Stimulated activated CD8-positive, alpha-beta memory T cell treated with anti-CD3 and anti-CD28 coated beads, Interleukin-15, amount 100 ng/mL, for 4 hours (primary cell): ENCODE results near the gene PXMP2.
"Not testable (repeated sequence)": the region's sequence is repeated elsewhere in the genome, so short reads cannot be mapped to it uniquely, and the experiment has no call there.

ENCODE experiments used
- DNase-seq, 2 donors: peaks; one replicate each; pipeline ENCODE4 v3.0.0-alpha.2; 2020; ENCODE audit warnings: low read depth in 2 of 2

The PXMP2 gene

DNA sequence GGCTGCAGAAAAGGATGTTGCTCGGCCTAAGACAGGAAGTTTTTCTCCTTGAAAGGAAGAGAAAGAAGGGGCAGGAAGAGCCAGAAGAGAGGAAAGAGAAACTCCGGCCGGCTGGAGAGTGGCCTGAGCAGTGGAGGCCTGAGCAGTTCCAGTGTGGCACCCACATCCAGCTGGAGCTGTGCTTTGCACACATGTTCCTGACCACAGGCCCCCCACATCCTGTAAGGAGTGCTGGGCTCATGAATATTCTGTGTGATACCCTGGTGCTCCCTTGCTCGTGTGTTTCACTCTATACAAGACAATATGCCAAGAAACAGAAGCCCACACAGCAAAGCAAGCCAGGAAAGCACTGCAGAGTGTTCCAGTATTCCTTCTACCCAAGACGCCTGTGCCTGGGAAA is 27.3 kb upstream of the PXMP2 start:
- DNase-seq: no peak

DNA sequence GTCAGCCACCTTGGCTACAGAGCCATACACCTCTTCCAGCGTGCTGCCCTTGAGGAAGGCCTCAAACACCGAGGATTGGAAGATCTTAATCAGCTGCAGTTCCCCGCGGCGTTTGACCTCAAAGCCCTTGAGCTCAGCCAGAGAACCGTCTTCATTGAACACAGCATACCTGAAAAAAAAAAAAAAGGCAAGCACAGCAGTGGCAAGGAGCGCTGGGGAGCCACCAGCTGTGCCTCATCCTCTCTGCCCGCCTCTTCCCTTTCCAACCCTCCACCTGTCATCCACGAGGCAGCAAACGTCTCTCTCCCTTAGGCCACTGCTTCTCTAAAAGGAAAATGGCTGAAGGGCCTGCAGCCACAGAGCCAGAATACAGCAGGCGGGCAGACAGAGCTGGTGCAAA is 26.4 kb upstream of the PXMP2 start:
- DNase-seq: no peak

DNA sequence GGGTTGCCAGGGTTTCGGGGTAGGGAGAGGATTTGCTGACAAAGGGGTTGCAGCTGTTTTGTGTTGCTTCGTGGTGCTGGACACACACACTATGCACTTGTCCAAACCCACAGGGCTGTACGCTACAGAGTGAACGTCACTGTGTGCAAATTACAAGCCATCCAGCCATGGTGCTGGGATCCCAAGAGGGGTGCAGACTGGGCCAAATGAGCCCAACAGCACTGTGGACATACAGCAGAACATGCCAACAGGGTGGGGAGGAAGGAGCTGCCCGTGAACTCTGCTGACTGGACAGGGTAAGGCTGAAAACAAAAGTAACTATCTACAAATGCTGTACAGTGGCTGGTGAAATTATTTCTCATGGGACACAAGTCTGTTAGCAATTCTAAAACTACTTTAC is 25.4 kb upstream of the PXMP2 start:
- no peak for DNase-seq

DNA sequence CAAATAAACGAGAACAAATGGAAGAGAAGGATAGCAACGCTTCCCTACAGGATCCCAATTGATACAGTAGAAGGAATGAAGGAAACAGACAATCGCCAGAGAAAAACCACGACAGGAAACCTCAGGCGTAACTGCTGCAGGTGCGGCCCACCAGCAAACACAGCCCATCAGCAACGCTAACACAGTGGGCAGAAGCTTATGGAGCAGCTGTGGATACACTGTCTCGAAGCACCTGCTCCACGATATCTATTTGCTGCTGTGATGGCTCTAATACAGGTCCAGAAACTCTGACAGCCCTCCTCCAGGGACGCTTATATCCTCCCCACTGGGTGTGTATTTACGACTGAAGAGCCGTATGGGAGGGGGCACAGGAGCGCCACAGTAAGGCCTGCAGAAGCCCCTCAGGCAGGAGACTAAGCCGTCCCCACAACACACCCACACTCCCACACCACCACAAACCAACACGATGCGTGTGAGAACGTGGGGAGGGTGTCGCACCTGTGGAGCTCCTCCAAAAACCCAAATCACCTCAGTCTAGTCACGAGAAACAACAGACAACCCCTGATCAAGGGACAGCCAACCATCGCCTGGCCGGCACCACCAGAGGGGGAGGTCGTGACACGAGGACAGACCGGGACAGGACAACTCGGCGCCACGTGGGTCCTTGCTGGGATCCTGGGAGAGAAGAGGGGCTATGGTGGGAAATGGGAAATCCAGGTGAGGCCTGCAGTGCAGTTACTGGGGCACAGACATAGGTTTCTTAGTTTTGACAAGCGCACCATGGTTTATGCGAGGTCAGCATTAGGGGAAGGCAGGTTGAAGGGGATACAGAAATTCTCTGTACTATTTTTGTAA is 24.3 kb upstream of the PXMP2 start:
- no peak for DNase-seq

DNA sequence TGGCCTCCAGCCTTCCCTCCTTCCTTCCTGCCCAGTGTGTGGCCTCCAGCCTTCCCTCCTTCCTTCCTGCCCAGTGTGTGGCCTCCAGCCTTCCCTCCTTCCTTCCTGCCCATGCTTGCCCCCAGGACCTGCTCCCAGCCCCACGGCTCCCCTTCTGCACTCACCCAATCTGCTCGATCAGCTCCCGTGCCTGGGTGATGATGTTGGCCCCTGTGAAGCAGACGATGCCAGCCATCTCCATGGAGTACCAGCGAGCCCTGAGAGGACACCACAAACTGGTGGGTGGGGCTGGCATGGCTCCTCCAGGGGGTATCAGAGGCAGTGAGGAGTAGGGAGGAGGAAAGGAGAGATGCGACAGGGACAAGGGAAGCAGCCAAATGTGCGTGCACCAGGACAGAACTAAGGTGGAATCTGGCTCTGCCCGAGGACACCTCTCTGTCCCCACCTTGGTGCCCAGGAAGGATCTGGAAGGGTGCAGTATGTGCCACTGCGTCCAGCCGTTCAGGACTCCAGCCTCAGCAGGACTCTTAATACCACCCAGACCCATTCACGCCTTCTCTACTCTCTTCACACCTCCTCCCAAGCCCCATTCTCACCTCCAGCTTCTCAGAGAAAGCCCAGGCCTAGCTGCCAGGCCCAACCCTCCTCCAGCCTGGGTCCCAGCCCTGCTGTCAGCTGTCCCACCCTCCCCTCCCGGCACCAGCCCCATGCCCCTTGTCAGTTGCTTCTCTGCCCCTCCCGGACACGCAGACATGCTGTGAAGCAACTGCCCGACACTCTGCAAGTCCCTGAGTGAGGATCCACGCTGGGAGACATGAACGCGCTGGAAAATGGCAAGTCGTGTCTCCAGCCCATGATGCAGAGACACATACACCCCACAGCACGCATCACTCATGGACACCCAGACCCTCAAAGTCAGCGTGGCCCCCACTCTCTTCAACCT is 22.9 kb upstream of the PXMP2 start:
- no peak for DNase-seq

DNA sequence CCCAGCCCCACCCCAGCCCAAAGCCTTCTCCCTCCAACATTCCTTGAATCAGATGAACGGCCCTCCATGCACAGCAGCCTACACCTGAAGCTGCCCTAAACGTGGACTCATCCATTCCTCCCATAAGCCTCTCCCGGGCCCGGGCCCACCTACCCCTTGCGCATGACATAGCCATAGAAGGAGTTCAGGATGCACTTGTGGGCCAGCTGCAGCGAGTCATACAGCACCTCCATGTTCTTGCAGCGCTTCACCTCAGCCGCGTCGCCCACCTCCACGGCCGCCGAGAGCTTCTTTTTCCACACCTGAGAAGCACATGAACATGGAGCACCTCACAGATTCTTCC is 22.3 kb upstream of the PXMP2 start:
- no peak for DNase-seq

DNA sequence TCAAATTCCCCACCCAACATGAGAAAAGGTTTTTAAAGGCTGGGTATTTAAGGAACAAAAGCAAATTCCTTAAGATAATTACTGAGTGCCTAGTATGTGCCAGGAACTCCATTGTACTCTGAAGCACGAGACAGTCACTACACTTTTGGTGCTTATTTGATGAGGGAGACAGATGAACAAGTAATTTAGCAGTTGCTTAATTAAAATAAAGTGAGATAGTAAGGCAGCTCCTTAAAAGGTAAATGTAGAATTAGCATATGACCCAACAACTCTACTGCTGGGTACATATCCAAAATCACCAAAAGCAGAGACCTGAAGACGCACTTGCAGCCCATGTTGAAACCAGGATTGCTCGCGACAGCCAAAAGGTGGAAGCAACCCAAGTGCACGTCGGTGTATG is 21.6 kb upstream of the PXMP2 start:
- no peak for DNase-seq

DNA sequence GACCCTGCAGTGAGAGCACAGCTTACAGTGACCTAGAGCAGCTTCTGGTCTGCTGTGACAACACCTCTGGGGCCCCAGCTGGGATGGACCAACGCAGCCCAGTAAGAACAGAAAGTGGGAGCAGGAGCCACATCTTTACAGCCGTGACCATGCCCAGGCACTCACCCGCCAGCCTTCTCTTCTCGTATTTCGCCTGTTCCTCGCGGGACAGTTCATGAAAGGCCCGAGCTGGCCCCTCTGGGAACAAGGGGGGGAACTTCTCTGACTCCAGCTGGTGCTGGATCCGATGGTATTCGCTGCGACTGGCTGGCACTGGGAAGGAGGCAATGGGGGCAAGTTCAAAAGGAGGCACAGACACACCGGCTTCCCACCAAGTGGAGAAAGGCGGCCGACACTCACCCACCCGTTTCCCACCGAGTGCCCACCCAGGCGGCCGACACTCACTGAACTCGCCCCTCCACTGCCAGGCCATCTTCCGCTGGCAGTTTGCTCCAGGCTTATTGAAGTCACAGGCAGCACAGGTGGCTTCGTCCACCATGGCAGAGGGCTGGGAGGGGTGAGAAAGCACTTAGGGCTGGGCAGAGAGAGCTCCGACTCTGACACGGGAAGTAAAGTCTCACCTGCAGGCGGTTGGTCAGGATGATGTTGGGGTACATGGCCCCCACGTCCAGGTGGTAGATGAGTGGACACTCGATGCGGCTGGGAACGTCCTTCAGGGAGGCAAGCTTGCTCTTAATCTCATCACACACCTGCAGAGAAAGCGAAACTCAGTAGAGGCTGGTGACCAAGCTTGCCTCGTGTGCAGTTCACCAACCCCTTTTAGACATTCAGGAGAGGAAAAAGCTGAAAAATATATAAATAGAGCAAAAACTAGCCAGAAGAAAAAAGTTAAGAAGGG is 18.9 kb upstream of the PXMP2 start:
- no peak for DNase-seq

DNA sequence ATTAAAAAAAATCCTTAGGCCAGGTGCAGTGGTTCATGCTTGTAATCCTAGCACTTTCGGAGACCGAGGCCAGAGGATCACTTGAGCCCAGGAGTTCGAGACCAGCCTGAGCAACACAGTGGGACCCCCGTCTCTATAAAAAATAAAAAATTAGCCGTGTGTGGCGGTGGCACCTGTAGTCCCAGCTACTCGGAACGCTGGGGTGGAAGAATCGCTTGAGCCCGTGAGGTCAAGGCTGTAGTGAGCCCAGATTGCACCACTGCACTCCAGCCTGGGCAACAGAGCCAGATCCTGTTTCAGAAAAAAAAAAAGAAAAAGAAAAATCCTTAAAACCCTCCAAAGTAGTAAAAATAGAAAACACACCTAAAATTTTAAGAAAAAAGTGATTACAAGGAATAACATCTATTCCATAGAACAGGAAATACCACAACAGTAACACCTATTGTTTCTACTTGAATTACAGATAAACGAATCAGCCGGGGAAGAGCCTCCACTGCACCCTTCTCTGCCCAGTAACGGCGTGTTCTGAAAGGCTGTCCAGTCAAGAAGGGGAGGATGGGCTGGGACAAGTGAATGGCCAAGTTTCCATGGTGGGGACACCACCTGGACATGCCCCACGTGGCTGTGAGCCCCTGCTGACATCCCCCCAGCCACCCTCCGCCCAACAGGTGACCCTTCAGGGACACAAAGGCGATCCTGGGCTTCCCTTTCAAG is 18.1 kb upstream of the PXMP2 start:
- DNase-seq: no peak

DNA sequence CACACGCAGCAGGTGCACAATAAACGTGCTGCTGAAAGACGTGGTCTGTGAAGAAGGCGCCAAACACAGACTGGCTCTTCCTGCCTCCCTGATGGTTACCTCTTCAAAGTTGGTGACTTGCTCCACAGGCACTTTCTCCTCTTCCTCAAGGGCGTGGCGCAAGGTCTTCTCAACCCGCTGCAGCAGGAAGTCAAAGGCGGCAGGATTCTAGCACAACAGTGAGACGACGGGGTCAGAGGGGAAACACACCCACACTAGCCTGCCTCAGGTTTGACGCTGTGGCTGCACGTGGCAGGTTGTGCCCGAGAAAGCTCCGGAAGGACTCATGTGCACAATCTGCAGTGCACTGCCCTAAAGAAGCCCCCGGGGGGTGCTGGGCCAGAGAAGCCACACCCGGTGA is 15.3 kb upstream of the PXMP2 start:
- no peak for DNase-seq

DNA sequence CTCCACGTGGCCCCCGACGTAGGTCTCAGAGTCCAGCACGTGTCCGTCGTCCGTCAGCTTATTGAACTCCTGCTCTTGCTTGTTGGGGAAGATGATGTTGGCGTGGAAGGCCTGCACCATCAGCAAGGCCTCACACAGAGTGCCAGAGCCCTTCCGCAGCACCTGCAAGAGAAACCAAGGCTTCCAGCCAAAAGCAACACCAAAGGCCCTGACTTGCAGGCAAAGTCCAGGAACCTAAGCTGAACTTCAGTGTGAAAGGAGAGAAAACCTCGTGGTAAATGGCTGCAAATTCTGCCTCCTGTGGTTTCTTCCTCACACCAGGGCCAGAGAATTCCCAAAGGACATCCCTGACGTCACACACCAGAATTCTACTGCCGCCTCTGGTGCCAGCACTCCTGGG is 14.7 kb upstream of the PXMP2 start:
- DNase-seq: no peak

DNA sequence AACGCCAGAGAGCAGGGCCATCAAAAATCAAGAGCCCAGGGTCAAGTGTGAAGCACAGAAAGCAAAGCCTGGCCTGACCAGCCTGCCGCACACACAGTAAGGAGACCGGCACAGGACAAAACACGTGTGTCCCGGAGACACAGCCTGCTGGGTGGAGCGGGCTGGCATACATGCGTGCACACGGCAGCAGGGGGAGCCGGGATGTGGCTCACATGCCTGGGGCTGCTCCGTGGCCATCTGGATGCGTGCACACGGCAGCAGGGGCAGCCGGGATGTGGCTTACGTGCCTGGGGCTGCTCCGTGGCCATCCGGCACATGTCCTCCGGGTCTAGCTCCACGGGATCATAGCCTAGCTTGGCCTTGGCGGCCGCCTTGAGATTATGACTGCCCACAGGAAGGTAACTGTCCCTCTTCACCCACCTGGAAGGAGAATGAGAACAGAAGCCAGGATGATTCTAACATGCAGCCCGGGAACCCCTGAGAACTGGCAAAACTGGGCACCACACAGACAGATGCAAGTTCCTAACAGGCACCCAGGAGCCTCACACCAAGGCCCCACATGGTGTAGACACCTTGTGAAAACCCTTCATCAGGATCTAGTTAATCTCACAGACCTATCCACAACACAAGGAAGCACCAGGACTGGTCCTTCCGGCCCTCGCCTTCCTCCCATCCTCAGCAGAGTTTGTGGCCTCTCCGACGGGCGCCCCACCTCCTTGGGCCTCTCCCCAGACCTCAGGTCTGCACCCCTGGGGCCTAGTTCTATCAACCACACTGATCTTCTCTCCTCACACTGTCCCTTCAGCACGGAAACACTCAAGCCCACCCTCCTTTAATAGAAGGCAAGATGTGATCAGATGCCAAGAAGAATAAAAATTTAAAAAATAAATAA is 13.9 kb upstream of the PXMP2 start:
- no peak for DNase-seq

DNA sequence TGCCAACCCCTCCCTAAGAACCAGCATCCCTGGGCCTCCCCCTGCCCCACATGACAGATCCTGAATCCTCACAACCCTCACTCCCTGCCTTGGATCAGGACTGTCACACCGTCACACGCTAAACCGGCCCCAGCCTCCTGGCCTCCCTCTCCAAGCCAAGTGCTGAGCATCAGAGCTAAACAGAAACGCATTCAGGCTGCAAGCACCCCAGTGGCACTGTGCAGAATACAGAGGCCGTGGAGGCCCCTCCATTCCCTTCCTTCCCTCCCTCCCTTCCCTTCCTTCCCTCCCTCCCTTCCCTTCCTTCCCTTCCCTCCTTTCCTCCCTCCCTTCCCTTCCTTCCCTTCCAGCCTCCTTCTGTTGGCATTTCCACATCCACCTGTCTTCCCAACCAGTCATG is 12.8 kb upstream of the PXMP2 start:
- no peak for DNase-seq

DNA sequence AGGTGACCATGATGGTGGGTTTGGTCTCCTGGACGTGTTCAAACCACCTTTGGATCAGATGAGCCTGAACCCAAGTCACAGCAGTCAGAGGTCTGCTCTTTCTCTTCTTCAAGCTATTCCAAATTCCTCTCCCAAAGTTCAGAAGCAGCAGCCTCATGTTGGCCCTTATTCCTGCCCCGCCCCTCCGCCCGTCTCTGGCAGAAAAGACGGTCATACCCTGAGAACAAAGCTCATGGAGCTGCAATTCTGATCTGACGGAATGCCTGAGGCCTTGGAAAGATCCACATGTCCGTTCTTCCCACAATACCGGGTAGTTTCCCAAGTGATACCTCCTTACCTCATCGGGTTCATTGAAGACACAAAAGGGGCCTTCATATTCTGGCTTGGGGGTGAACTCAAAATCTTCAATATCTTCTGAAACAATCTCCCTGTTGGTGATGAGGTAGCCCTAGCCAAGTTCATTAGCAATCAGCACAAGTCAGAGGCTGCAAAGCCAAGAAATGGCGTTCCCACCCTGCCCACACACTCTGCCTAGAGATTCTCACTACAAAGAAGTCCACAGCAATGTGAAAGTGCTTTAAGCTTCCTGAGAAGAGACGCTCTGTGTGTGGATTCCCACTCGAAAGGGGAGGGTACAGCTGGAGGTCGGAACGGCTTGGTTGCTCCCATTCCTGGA is 11.5 kb upstream of the PXMP2 start:
- DNase-seq: no peak

DNA sequence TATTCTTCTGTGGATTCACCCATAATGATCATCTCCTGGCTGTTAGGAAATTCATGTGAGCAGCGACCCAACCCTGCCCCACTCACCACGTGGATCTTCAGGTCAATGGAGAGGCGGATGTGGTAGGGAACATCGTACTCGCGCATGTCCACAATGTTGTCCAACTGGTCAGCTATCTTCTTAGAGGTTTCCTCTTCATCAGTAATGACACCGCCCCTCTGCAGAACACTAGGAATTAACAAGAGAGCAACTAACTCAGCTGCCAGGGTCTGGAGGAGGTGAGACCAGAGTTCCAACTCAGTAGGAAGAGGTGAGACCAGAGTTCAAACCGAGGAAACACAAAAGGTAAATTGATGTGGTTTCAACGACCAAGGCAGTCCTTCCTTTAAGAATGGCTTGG is 9.9 kb upstream of the PXMP2 start:
- DNase-seq: no peak

DNA sequence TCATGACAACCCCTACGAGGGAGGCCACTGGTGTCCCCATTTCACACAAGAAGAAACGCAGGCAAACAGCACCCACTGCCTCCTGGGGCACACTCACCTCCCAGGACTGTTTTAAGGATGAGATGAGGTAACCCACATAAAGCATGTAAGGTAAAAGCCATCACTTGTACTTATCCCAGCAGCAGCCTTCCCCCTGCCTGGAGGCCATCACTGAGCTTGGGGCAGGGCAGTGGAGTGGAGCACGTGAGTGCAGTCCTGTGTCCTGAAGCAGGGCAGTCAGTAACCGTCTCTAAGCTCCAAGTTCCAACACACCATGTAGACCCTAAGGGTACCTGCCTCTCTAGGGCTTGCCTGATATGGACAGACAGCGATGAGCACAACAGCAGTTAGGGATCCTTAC is 2.0 kb upstream of the PXMP2 start:
- no peak for DNase-seq

DNA sequence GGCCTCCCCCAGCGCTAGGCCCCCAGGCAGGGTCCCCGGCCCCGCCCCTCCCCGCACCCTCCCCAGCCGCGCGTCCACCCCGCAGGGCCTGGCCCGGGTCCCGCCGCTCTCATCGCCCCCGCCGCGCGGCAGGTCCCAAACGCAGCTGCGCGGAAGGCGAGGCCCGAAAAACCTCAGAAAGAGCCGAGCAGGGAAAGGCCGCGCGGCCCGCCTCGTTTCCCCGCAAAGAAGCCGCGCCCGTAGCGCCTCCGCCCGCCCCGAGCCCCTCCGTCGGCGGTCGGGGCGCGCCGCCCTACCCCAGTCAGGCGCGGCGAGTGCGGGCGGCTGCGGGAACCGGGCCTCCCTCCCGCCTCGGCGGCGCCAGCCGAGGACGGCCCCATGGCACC is 569 bp upstream of the PXMP2 start:
- DNase-seq: no peak

DNA sequence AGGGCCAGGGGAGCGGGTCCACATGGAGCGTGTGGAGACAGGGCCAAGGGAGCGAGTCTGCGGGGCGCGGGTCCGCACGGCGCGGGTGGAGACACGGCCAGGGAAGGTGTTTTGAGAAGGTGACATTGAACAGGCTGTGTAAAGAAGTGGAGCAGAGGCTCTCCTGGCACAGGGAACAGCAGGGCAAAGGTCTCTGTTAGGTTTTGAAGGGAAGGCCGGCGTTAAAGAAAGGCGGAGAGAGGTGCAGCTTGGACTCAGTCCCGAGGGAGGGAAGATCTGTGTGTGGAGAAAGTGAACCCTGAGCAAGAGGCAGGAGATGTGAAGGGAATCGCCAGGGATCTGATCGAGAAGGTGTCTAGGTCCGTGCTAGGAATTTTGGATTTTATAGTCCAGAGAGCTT is 1.8 kb downstream of the PXMP2 start:
- no peak for DNase-seq

DNA sequence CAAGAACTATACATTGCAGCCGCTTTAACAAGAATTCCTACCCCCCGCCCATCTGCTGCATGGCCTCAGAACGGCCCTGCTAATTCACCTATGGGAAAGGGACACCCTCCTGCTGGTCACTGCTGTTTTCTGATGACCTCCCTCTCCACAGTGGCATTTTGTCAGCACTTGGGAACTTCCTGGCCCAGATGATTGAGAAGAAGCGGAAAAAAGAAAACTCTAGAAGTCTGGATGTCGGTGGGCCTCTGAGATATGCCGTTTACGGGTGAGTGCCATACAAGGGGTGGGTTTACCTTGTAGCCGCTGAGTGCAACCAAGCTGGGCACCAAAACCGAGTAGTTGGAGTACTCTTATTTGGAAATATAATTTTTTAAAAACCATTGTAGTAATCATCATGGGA is 2.7 kb downstream of the PXMP2 start:
- DNase-seq: no peak

DNA sequence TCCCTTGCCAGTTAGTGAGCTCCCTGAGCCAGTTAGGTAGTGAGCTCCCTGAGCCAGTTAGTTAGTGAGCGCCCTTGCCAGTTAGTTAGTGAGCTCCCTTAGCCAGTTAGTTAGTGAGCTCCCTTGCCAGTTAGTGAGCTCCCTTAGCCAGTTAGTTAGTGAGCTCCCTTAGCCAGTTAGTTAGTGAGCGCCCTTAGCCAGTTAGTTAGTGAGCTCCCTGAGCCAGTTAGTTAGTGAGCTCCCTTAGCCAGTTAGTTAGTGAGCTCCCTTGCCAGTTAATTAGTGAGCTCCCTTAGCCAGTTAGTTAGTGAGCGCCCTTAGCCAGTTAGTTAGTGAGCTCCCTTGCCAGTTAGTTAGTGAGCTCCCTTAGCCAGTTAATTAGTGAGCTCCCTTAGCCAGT is 4.6 kb downstream of the PXMP2 start:
- not testable (repeated sequence) for DNase-seq
